GM18517 (cell line): ENCODE measurements around the gene CAMSAP3.
"Not testable (repeated sequence)": the region's sequence is repeated elsewhere in the genome, so short reads cannot be mapped to it uniquely, and the experiment has no call there.

Experiments used
- ATAC-seq: cut with Tn5 transposase; IDR thresholded peaks from one replicate; pipeline ENCODE4 v1.9.1; 2021; ENCODE audit warnings: mild to moderate bottlenecking, moderate library complexity; ENCODE audit not compliant: unreplicated experiment

The CAMSAP3 gene

DNA sequence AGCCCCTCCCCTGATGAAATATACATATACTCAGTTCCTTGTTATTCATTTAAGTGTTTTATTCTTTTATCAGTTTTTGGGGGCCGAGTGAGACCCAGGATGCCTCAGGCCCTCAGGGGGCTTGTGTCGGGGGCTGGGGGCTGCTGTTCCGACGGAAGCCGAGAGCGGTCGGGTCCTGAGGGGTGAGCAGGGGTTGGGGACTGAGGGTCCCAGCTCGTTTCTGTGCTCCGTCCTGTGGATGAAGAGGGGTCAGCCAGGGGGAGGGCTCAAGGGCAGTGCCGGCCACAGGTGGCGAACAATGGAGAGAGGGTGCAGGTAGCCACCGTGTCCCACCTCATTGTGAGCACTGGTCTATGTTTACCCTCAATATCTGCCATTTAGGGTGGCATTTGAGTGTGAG is 35.9 kb downstream of the CAMSAP3 start:
- ATAC-seq = no peak

GRCh38 chr19:7632340-7633203 is 36.9 kb downstream of the CAMSAP3 start:
- ATAC-seq = no peak

- ATAC-seq = no peak
These were observed 38.0 kb downstream of the CAMSAP3 start, which contains the start of gene PCP2 for GRCh38 chr19:7633698-7634097. Gene PCP2, minus strand, starts transcription at chr19:7633719. Its CDS starts 262 bp downstream, at chr19:7633457.

GRCh38 chr19:7635670-7636069 is 40.0 kb downstream of the CAMSAP3 start:
- no peak for ATAC-seq

GRCh38 chr19:7636317-7636690 is 40.6 kb downstream of the CAMSAP3 start:
- no peak for ATAC-seq

DNA sequence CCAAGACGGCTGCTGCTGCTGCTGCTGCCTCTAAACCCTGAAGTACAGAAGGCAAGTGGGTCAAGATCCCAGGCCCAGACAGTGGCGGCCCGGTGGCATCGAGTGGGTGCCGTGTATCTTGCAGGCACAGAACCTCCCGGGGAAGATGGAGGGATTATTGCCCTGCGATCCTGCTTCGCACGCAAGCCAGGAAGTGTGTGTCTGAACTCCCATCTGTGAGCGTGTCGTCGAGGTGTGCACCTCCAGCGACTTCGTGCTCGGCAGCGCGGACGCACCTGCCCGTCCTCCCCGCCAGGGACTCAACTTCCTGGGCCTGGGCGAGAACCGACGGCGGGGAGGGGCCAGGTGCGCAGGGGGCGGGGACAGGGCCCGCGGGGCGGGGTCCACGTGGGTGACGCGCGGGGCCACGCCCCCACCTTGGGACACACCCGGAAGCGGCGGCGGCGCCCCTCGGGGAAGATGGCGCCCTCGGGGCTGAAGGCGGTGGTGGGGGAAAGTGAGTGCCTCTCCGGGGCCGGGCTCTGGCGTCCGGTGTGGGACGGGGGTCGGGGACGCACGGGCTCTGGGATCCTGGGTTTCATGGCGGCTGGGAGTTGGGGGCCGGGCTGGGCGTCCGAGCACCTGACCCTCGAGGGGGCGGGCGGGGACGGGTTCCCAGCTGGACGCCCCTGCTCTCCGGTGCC is 41.2 kb downstream of the CAMSAP3 start, which contains the start of gene STXBP2:
TSS of gene STXBP2 (plus strand) at position 420 of the 683 bp plus-strand sequence. CDS start at position 460, 40 bp downstream.
- ATAC-seq = no peak

DNA sequence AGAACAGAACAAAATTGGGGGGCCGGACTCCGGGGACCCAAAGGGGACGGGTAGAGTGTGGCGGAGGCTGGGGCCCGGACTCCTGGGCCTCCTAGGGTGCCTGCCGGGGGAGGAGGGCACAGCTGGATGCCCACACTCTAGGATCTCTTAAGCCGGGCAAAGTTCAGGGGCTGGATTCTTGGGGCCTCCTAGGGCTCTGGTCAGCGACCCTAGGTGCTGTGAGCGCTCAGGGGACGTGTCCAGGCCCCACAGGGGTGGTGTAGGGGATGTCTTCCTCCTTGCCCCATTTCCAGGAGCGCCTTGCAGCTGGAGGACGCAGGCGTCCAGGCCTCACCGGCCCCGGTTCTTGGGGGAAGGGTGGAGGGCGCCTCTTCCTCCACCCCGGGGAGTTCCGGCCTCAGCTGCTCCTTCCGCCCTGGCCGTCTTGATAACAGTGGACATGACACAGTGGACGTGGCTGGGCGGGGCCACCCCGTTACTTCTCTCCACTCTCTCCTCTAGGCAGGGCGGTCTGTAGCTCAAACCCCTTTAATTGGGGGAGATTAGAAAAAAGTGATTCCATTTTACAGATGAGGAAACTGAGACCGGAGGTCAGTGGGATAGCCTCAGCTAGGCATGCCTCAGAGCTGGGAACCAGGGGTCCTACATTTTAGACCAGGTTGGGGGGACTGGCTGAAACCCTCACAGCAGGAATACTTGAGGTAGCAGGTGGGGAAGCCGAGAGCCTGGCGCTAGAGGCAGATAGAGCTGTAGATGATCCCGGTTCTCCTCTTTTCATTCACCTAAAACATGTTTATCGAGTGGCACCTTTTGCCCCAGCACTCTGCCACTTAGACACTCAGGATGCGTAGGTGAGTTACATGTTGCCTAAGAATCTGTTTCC is 42.0 kb downstream of the CAMSAP3 start:
- no peak for ATAC-seq

DNA sequence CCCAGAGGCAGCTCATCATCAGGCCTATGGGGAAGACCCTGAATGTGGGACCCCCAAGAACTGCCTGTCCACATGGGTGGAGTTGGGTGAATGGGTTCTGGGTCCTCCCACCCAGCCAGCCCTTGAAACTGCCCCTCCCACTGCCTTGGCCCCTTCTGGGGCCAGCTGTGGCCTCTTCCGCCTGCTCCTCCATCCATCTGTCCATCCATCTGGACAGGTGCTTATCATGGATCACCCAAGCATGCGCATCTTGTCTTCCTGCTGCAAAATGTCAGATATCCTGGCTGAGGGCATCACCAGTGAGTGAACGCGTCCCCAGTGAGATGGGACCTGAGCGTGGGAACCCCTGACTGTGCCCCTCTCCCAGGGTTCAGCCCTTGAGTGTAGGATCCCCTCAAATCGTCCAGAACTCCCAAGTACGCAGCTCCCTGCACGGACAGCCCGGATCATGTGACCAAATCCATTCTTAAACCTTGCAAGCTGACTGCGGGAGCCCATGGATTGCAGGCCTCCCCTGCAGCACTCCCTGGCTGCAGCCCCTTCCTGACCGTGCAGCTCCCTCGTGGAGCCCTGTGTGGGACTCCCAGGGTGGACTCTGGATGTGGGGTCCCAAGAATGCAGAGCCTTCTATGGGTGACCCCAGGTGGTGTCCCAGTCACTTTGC is 43.3 kb downstream of the CAMSAP3 start:
- no peak for ATAC-seq

GRCh38 chr19:7639863-7640348 is 44.2 kb downstream of the CAMSAP3 start:
- no peak for ATAC-seq

GRCh38 chr19:7640803-7641202 is 45.1 kb downstream of the CAMSAP3 start:
- no peak for ATAC-seq

- no peak for ATAC-seq
These were observed 45.9 kb downstream of the CAMSAP3 start for GRCh38 chr19:7641290-7642276.

GRCh38 chr19:7642295-7643030 is 46.8 kb downstream of the CAMSAP3 start:
- ATAC-seq = no peak

DNA sequence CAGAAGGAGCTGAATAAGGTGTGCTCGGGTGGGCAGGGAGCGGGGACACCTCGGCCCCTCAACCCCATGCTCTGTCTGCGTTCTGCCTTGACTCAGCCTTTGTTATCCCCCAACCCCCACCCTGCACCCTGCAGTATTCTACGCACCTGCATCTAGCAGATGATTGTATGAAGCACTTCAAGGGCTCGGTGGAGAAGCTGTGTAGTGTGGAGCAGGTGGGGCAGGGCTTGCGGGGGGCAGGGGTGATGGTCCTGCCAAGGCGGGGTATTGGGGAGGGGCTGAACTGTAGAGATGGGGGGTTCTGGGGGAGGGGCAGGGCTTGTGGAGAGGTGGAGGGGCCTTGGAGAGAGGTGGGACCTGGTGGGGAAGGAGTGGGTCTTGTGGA is 47.4 kb downstream of the CAMSAP3 start:
- no peak for ATAC-seq

DNA sequence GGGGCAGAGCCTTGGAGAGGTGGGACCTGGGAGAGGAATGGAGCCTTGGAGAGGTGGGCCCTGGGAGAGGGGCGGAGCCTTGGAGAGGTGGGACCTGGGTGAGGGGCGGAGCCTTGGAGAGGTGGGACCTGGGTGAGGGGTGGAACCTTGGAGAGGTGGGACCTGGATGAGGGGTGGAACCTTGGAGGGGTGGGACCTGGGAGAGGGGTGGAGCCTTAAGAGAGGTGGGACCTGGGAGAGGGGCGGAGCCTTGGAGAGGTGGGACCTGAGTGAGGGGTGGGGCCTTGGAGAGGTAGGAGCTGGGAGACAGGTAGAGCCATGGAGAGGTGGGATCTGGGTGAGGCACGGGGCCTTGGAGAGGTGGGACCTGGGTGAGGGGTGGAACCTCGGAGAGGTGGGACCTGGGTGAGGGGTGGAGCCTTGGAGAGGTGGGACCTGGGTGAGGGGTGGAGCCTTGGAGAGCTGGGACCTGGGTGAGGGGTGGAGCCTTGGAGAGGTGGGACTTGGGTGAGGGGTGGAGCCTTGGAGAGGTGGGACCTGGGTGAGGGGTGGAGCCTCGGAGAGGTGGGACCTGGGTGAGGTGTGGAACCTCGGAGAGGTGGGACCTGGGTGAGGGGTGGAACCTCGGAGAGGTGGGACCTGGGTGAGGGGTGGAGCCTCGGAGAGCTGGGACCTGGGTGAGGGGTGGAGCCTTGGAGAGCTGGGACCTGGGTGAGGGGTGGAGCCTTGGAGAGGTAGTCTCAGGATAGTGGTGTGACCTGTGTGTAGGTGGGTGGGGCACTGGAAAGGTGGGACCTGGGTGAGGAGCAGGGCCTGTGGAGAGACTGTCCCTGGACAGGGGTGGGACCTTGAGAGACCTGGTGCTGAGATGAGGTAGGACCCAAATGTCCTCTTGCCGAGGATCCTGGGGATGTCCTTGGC is 48.2 kb downstream of the CAMSAP3 start:
- not testable (repeated sequence) for ATAC-seq

- no peak for ATAC-seq
These were observed 48.9 kb downstream of the CAMSAP3 start for GRCh38 chr19:7644550-7644877.

- no peak for ATAC-seq
These were observed 49.5 kb downstream of the CAMSAP3 start for GRCh38 chr19:7645163-7645562.

- ATAC-seq = no peak
These were observed 50.2 kb downstream of the CAMSAP3 start for GRCh38 chr19:7645656-7646425.
